NCI-H2029 (cell line): ENCODE data around the gene OLFM1.
"Not testable (repeated sequence)": the region's sequence is repeated elsewhere in the genome, so short reads cannot be mapped to it uniquely, and the experiment has no call there.

Source experiments
- DNase-seq: peaks from one replicate; lab custom pipeline; 2025; lab: John Stamatoyannopoulos, UW

The OLFM1 gene

GRCh38 chr9:135107581-135108235 is 20.2 kb downstream of the OLFM1 start:
- DNase-seq, result no peak

DNA sequence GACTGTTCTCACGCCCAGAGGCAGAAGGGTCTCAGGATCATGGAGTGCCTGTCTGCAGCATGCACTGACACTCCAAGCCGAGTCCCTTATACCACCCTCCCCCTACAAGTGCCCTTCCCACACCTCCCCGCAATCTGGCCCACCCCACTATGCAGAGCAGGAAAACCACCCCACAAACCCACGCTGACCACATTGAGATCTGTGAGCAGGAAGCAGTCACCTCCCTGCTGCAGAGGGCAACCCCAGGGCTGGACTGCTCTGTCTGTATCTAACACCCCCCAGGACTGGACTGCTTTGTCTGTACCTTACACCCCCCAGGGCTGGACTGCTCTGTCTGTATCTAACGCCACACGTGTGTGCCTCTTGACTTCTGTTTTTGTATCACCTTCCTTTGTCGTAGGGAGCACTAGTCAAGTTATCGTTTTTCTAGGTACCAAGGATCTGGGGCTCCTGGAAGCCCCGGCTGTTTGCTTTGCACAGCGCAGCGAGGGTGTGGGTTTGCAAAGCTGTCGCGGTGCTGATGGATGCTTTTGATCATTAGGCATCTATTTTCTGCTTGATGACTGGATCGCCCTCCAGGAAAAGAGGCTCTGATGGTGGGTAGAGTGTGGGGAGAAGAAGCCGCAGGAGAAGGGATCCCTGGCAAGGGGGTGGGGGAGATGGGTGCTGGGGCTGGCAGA is 21.5 kb downstream of the OLFM1 start:
- DNase-seq, result no peak

DNA sequence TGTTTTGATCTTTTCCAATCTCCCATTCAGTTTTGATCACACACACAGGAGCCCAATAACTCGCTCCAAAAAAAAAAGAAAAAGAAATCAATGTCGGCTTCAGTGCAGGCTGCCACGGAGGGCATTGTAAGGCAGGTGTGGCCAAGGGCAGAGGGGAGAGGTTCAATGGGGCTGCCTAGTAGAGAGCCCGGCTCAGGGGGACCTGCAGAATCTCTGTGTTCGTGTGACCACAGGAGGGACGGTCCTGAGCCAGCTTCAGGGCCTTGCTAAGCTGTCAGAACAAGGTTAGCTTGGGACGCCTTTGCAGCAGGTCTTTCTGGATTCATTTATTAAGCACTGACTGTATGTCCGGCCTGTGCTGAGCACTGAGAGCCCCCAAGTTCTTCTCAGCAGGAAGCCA is 22.2 kb downstream of the OLFM1 start:
- DNase-seq, result no peak

GRCh38 chr9:135110416-135110815 is 22.9 kb downstream of the OLFM1 start:
- no peak for DNase-seq

DNA sequence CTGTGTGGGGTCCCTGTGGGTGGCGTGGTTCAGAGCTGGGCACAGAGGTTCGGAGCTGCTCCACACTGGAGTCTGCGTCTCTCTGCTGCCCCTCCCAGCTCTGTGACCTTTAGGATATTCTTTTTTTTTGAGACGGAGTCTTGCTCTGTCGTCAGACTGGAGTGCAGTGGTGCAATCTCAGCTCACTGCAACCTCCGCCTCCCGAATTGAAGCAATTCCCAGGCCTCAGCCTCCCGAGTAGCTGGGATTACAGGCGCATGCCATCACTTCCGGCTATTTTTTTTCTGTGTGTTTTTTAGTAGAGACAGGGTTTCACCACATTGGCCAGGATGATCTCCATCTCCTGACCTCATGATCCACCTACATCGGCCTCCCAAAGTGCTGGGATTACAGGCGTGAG is 24.1 kb downstream of the OLFM1 start:
- not testable (repeated sequence) for DNase-seq

DNA sequence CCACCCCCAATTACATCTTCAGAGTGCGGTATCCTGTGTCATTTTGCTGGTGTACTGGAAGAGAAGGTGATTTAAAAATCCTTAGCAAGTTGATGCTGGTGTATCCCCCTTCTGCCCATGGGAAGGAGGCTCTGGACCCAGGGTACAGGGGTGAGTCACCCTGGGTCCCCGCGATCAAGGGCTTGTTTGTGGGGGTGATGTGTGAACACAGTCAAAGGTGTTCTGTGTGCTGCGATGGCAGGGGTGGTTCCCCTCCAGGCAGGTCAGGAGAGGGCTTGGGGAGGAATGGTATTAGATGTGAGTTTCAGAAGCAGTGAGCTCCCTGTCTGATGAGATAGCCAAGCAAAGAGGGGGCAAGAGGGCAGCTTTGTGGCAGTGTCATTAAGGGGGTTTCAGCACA is 28.9 kb downstream of the OLFM1 start:
- DNase-seq, result no peak

- DNase-seq, result no peak
Observed at GRCh38 chr9:135116881-135117280, 29.4 kb downstream of the OLFM1 start.

DNA sequence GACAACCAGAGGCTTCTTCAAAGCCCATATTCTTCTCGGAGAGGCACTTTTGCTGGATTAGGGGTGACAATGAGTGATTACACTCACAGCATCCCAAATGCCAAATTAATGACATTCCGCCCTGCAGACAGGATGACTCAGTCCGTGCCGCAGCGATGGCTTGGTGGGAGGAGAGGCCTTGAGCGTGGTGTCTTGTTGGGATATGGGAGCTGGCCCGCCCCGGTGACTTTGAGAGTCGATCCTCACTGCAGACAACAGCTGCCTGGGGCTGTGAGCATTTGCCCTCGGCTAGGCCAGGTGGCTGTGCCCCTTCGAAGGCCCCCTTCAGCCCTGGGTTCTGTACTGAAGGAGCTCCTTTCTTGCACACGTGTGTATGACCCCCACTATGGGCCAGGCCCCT is 29.8 kb downstream of the OLFM1 start:
- no peak for DNase-seq

DNA sequence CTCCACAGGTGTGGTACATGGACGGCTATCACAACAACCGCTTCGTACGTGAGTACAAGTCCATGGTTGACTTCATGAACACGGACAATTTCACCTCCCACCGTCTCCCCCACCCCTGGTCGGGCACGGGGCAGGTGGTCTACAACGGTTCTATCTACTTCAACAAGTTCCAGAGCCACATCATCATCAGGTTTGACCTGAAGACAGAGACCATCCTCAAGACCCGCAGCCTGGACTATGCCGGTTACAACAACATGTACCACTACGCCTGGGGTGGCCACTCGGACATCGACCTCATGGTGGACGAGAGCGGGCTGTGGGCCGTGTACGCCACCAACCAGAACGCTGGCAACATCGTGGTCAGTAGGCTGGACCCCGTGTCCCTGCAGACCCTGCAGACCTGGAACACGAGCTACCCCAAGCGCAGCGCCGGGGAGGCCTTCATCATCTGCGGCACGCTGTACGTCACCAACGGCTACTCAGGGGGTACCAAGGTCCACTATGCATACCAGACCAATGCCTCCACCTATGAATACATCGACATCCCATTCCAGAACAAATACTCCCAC is 32.1 kb downstream of the OLFM1 start:
- no peak for DNase-seq

- DNase-seq, result no peak
Observed at GRCh38 chr9:135120249-135120648, 32.8 kb downstream of the OLFM1 start.

GRCh38 chr9:135122316-135122715 is 34.8 kb downstream of the OLFM1 start:
- DNase-seq, result no peak

DNA sequence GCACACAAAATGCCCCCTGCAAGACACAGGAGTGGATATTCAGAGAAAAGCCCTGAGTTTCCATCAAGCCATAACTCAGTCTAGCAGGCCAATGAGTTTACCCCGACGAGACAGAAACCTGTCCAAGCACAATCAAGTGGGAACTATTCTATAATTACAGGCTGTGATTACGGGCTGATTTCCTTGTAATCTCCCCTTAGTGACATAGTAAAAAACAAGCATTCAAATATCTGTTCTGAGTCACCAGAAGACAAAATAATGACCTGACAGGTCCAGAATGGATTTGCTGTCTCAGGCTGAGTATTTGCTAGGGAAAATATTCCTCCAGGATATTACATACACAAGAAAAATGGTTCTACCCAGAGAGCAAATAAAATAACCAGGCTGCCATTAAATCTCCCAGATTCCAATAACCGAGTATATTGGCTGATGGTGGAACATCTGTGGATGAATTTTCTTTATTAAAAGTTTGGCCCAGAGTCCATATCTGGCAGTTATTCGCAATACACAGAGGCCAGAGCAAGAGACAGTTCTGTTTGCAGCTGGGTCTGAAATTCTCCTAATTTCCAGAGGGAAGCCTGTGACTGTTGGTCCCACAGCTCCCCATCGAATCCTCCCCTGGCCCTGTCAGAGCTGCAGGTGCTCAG is 35.8 kb downstream of the OLFM1 start:
- no peak for DNase-seq

DNA sequence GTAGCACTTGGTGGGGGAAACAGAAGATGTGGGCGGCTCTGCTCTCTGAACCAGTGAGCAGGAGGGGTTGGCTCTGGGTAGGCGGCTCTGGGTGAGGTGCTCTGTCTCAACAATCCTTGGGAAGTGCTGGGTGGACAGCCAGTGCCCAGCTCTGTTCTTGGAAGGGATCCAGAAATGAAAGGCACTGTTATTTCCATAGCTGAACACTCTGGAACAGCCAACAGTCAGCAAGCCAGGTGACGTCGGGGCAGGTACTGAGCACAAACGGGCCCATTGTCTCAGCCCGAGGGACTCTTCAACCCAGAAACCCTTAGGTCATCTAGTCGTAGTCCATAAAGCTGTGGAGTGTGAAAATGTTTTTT is 36.3 kb downstream of the OLFM1 start:
- DNase-seq, result no peak

DNA sequence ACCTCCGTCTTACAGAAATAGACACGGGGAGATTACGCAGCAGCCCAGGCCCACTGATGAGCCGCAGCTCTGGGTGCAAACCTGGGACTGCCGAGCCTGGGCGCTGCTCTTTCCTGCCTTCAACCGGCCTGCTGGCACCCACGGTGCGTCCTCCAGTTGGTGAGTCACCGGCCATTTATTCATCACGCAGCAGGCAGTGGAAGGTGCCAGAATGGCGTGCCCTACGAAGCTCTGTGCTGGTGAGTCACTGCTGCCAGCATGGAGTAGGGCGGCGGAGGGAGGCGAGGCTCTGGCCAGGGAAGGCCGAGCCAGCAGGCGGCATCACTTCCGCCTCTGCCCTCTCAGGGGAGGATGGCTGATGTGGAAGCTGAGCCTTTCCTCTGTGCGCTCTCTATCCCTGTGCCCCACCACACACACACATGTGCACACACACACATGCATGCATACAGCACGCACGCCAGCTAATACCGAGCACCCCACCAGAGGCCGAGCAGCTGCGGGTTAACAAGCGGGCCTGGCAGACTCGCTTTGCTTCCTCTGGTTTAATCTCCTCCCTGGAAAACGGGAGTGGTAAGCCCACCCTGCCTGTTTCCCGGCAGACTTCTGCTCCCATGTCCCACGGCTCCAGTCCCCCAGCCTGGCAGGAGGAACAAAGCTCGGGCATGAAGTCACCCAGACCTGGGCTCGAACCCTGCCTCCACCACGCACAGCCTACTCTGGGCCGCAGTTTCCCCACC is 39.2 kb downstream of the OLFM1 start:
- DNase-seq, result no peak

- no peak for DNase-seq
Observed at GRCh38 chr9:135127718-135128670, 40.5 kb downstream of the OLFM1 start.

DNA sequence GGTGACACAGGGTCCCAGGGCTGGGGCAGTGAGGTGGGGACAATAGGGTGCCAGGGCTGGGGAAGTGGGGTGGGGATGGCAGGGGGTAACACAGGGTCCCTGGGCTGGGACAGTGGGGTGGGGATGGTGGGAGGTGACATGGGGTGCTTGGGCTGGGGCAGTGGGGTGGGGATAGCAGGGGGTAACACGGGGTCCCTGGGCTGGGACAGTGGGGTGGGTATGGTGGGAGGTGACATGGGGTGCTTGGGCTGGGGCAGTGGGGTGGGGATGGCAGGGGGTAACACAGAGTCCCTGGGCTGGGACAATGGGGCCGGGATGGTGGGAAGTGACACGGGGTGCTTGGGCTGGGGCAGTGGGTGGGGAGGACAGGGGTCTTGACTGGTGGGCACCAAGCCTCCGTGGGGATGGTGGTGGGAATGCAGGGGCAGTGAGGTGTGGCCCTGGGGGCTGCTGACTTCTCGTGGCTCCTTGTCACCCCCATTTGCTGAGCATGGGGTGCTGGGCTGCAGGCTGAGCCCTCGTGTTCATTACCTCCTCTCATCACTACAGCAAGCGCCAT is 41.7 kb downstream of the OLFM1 start:
- no peak for DNase-seq

- DNase-seq, result no peak
Observed at GRCh38 chr9:135130207-135130976, 42.9 kb downstream of the OLFM1 start.

DNA sequence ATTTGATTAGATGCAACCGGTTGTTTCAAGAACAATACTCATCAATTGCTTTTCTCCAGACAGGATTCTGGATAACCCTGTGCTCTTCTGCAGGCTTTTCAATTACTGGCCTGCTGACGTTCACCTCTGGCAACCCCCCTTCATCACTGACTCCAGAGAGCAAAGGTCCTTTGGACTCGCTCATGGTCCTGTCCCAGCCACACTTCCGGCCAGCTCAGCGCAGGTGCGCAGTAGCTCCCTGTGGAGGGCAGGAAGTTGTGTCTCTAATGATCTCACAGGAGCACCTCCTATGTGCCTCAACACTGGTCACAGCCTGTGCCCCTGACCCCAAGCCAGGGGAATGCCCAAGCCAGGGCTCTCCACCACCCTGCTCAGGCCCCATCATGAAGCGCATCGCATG is 44.0 kb downstream of the OLFM1 start:
- DNase-seq, result no peak

- DNase-seq, result no peak
Observed at GRCh38 chr9:135132008-135132407, 44.5 kb downstream of the OLFM1 start.
